ENCODE results near the gene PRAME.

GRCh38 chr22:22508274-22509176 is 50.5 kb downstream of the PRAME start, which contains the start of gene ZNF280B:
- TF ChIP-seq, protein P1, sequence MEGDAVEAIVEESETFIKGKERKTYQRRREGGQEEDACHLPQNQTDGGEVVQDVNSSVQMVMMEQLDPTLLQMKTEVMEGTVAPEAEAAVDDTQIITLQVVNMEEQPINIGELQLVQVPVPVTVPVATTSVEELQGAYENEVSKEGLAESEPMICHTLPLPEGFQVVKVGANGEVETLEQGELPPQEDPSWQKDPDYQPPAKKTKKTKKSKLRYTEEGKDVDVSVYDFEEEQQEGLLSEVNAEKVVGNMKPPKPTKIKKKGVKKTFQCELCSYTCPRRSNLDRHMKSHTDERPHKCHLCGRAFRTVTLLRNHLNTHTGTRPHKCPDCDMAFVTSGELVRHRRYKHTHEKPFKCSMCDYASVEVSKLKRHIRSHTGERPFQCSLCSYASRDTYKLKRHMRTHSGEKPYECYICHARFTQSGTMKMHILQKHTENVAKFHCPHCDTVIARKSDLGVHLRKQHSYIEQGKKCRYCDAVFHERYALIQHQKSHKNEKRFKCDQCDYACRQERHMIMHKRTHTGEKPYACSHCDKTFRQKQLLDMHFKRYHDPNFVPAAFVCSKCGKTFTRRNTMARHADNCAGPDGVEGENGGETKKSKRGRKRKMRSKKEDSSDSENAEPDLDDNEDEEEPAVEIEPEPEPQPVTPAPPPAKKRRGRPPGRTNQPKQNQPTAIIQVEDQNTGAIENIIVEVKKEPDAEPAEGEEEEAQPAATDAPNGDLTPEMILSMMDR (IDR thresholded peaks at IDR 0.05): peak; percentile 24 to 67 (median 54)
- no peak for TF ChIP-seq POLR2A (IDR thresholded peaks at IDR 0.05)

Measured in Peyer's patch (tissue), 4 donors.